Right lobe of liver (tissue), 4 donors: Measurements from ENCODE around the gene TEX10.

ENCODE experiments used
- POLR2A ChIP-seq: fragments of 450-650 bp; IDR thresholded peaks from one replicate; pipeline ENCODE4 v1.6.1; 2017; ENCODE audit warnings: antibody characterized with exemption, mild to moderate bottlenecking
- TF ChIP-seq, protein P1 (sequence below), 4 donors: fragments of 200-600 bp in 3 of 4; fragments of 450-650 bp in 1 of 4; IDR thresholded peaks; one replicate each; pipeline versions ENCODE4 v1.5.1 to v1.8.0; 2016 to 2022; ENCODE audit warnings: antibody characterized with exemption in 4 of 4, mild to moderate bottlenecking in 2 of 4
- donor health status: DM: no; HTN: no; CAD: no.
- donor health status: DM: no; HTN: no; CAD: no.
- donor health status: DM: no; HTN: yes; CAD: no.

DNA sequence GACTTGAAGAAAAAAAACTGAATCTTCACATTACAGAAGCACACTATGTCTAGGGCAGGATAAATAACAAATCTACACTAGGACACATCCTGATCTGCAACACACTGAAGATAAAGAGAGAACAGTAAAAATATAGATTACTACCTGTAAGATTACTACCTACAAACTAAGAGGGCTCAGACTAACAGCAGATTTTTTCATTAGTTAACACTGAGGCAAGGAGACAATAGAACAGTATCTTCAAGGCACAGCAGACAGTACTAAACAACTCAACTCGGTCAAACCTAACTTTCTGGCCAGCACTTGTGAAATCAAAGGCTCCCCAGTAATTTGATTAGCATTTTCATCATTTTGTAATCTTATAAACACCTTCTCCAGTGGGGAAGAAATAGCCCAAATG, 46.5 kb downstream of the TEX10 start:
- TF ChIP-seq, protein P1, sequence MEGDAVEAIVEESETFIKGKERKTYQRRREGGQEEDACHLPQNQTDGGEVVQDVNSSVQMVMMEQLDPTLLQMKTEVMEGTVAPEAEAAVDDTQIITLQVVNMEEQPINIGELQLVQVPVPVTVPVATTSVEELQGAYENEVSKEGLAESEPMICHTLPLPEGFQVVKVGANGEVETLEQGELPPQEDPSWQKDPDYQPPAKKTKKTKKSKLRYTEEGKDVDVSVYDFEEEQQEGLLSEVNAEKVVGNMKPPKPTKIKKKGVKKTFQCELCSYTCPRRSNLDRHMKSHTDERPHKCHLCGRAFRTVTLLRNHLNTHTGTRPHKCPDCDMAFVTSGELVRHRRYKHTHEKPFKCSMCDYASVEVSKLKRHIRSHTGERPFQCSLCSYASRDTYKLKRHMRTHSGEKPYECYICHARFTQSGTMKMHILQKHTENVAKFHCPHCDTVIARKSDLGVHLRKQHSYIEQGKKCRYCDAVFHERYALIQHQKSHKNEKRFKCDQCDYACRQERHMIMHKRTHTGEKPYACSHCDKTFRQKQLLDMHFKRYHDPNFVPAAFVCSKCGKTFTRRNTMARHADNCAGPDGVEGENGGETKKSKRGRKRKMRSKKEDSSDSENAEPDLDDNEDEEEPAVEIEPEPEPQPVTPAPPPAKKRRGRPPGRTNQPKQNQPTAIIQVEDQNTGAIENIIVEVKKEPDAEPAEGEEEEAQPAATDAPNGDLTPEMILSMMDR (IDR thresholded peaks at IDR 0.05) = no peak
- TF ChIP-seq POLR2A = no peak
